Raji (cell line): ENCODE data around the gene CLECL1.

Source experiments
- POLR2A ChIP-seq: IDR thresholded peaks from 2 replicates; pipeline ENCODE4 v1.6.1; 2011; ENCODE audit warnings: low read depth, low read length, control low read depth; ENCODE audit not compliant: insufficient read depth

Gene CLECL1

GRCh38 chr12:9707864-9708808 is 24.8 kb downstream of the CLECL1 start:
- peak; percentile 43 for TF ChIP-seq POLR2A

GRCh38 chr12:9707356-9707755 is 25.5 kb downstream of the CLECL1 start:
- TF ChIP-seq POLR2A = peak; percentile 60

- no peak for TF ChIP-seq POLR2A
Measured at GRCh38 chr12:9706086-9706685, 26.7 kb downstream of the CLECL1 start.

- no peak for TF ChIP-seq POLR2A
Measured at GRCh38 chr12:9702255-9702654, 30.6 kb downstream of the CLECL1 start.

GRCh38 chr12:9701380-9702154 is 31.3 kb downstream of the CLECL1 start:
- TF ChIP-seq POLR2A = 0 out of 2 replicates have a peak, but pooled peaks have one; percentile 7

- TF ChIP-seq POLR2A = no peak
Measured at GRCh38 chr12:9700606-9700956, 32.3 kb downstream of the CLECL1 start.

- TF ChIP-seq POLR2A = no peak
Measured at GRCh38 chr12:9699898-9700605, 32.8 kb downstream of the CLECL1 start.

GRCh38 chr12:9699269-9699897 is 33.5 kb downstream of the CLECL1 start:
- TF ChIP-seq POLR2A = no peak

GRCh38 chr12:9698681-9699080 is 34.2 kb downstream of the CLECL1 start:
- TF ChIP-seq POLR2A = no peak

GRCh38 chr12:9697619-9698018 is 35.3 kb downstream of the CLECL1 start:
- no peak for TF ChIP-seq POLR2A

GRCh38 chr12:9694241-9694640 is 38.7 kb downstream of the CLECL1 start:
- no peak for TF ChIP-seq POLR2A

GRCh38 chr12:9692909-9693308 is 40.0 kb downstream of the CLECL1 start:
- TF ChIP-seq POLR2A = no peak

- no peak for TF ChIP-seq POLR2A
Measured at GRCh38 chr12:9687228-9687627, 45.7 kb downstream of the CLECL1 start.

- TF ChIP-seq POLR2A = no peak
Measured at GRCh38 chr12:9685915-9686314, 47.0 kb downstream of the CLECL1 start.

GRCh38 chr12:9674226-9674590 is 58.7 kb downstream of the CLECL1 start:
- TF ChIP-seq POLR2A = peak; percentile 52
